NCI-H524 (cell line): ENCODE results near the gene TRIP11.

ENCODE experiments used
- DNase-seq, 2 experiments: peaks; one replicate each; lab custom pipeline; 2025; lab: John Stamatoyannopoulos, UW

Gene TRIP11

GRCh38 chr14:91918186-91918883 is 121.5 kb downstream of the TRIP11 start:
- no peak for DNase-seq
